Gastroesophageal sphincter (tissue), 3 donors: ENCODE results near the gene PREX1.

Experiments
- POLR2A ChIP-seq, 2 donors: fragments of 450-650 bp; IDR thresholded peaks; one replicate each; pipeline ENCODE4 v1.6.1; 2017; ENCODE audit warnings: antibody characterized with exemption in 2 of 2, mild to moderate bottlenecking in 2 of 2, moderate library complexity in 1 of 2
- POLR2AphosphoS5 ChIP-seq: sonication (generic); formaldehyde crosslinking; IDR thresholded peaks from one replicate; pipeline ENCODE4 v1.6.1; 2017; ENCODE audit warnings: antibody characterized with exemption
- TF ChIP-seq, protein P1 (sequence below), 4 experiments: fragments of 200-600 bp in 2 of 4; fragments of 450-650 bp in 2 of 4; sonication (generic) in 1 of 4; IDR thresholded peaks; one replicate each; pipeline ENCODE4 v1.5.1; 2017 to 2019; ENCODE audit warnings: antibody characterized with exemption in 4 of 4, mild to moderate bottlenecking in 2 of 4, moderate library complexity in 2 of 4

GRCh38 chr20:48826883-48827771 lies 672 bp downstream of the PREX1 start:
- TF ChIP-seq POLR2A (IDR thresholded peaks at IDR 0.05) (no peak), POLR2AphosphoS5 (no peak)
- TF ChIP-seq, protein P1, sequence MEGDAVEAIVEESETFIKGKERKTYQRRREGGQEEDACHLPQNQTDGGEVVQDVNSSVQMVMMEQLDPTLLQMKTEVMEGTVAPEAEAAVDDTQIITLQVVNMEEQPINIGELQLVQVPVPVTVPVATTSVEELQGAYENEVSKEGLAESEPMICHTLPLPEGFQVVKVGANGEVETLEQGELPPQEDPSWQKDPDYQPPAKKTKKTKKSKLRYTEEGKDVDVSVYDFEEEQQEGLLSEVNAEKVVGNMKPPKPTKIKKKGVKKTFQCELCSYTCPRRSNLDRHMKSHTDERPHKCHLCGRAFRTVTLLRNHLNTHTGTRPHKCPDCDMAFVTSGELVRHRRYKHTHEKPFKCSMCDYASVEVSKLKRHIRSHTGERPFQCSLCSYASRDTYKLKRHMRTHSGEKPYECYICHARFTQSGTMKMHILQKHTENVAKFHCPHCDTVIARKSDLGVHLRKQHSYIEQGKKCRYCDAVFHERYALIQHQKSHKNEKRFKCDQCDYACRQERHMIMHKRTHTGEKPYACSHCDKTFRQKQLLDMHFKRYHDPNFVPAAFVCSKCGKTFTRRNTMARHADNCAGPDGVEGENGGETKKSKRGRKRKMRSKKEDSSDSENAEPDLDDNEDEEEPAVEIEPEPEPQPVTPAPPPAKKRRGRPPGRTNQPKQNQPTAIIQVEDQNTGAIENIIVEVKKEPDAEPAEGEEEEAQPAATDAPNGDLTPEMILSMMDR (IDR thresholded peaks at IDR 0.05): no peak
